Neural cell (in vitro differentiated cells): ENCODE measurements around the gene ANAPC10. TPM values are rescaled to one million over a fixed set of nuclear protein-coding genes. Genes with fewer than 3 reads are reported as not detected.

Experiments used
- H2AFZ ChIP-seq: fragments of 200-600, 300-800 bp; sonication (generic), shearing (Covaris generic); 2 replicates; pipeline ENCODE4 v1.6.0; 2014; ENCODE audit warnings: low read depth, mild to moderate bottlenecking, antibody characterized with exemption, low read length, moderate library complexity
- H3F3A ChIP-seq: fragments of 200-600 bp; shearing (Covaris generic); 2 replicates; pipeline ENCODE4 v1.6.1; 2016; ENCODE audit warnings: mild to moderate bottlenecking, moderate library complexity, mixed read lengths, antibody characterized with exemption, low read length; ENCODE audit not compliant: insufficient read depth, poor library complexity, severe bottlenecking
- H3K27ac ChIP-seq: fragments of 200-600, 300-800 bp; sonication (generic), shearing (Covaris generic); 2 replicates; pipeline ENCODE4 v1.5.1; 2014; ENCODE audit warnings: mild to moderate bottlenecking, low read length, moderate library complexity
- H3K27me3 ChIP-seq: fragments of 300-800, 200-600 bp; sonication (generic), shearing (Covaris generic); 2 replicates; pipeline ENCODE4 v1.6.0; 2014; ENCODE audit warnings: mild to moderate bottlenecking, low read depth, low read length, moderate library complexity; ENCODE audit not compliant: insufficient read depth
- H3K36me3 ChIP-seq: fragments of 300-800, 200-600 bp; sonication (generic), shearing (Covaris generic); 2 replicates; pipeline ENCODE4 v1.5.1; 2014; ENCODE audit warnings: mild to moderate bottlenecking, antibody characterized with exemption, low read length, moderate library complexity; ENCODE audit not compliant: insufficient read depth
- H3K4me2 ChIP-seq: fragments of 300-800, 200-600 bp; sonication (generic), shearing (Covaris generic); 2 replicates; pipeline ENCODE4 v1.6.0; 2014; ENCODE audit warnings: mild to moderate bottlenecking, low read length
- H3K4me3 ChIP-seq: fragments of 300-800, 200-600 bp; sonication (generic), shearing (Covaris generic); 2 replicates; pipeline ENCODE4 v1.5.1; 2014; ENCODE audit warnings: mild to moderate bottlenecking, low read length, moderate library complexity
- H3K79me2 ChIP-seq: fragments of 200-600 bp; shearing (Covaris generic); replicated peaks from 2 replicates; pipeline ENCODE4 v1.6.0; 2014; ENCODE audit warnings: mild to moderate bottlenecking, low read length, moderate library complexity; ENCODE audit not compliant: insufficient read depth
- H3K9ac ChIP-seq: fragments of 300-800, 200-600 bp; sonication (generic), shearing (Covaris generic); 2 replicates; pipeline ENCODE4 v1.6.1; 2016; ENCODE audit warnings: mild to moderate bottlenecking, low read length, mixed read lengths
- H3K9me2 ChIP-seq: fragments of 200-600 bp; shearing (Covaris generic); 2 replicates; pipeline ENCODE4 v1.6.1; 2016; ENCODE audit warnings: mild to moderate bottlenecking, low read length, mixed read lengths; ENCODE audit not compliant: insufficient read depth
- H3K9me3 ChIP-seq: fragments of 200-600, 300-800 bp; sonication (generic), shearing (Covaris generic); 2 replicates; pipeline ENCODE4 v1.6.1; 2016; ENCODE audit warnings: mild to moderate bottlenecking, mixed run types, low read length, moderate library complexity, mixed read lengths
- H4K20me1 ChIP-seq: fragments of 200-600 bp; shearing (Covaris generic); 2 replicates; pipeline ENCODE4 v1.6.1; 2016; ENCODE audit warnings: mild to moderate bottlenecking, mixed run types; ENCODE audit not compliant: insufficient read depth
- CTCF ChIP-seq: fragments of 450-650 bp; IDR thresholded peaks from 2 replicates; pipeline ENCODE4 v1.5.1; 2014; ENCODE audit warnings: antibody characterized with exemption, mild to moderate bottlenecking, moderate library complexity; ENCODE audit not compliant: poor library complexity, severe bottlenecking
- EP300 ChIP-seq: fragments of 450-650 bp; conservative IDR thresholded peaks from 2 replicates; pipeline ENCODE4 v1.6.1; 2014; ENCODE audit warnings: antibody characterized with exemption, mild to moderate bottlenecking, moderate library complexity; ENCODE audit not compliant: poor library complexity, severe bottlenecking
- EZH2 ChIP-seq: fragments of 200-600, 300-800 bp; shearing (Covaris generic), sonication (generic); IDR thresholded peaks from 2 replicates; pipeline ENCODE4 v1.6.1; 2014; ENCODE audit warnings: antibody characterized with exemption, low read length, borderline replicate concordance, mild to moderate bottlenecking; ENCODE audit not compliant: insufficient read depth, poor library complexity, severe bottlenecking
- MXI1 ChIP-seq: fragments of 450-650 bp; conservative IDR thresholded peaks from 2 replicates; pipeline ENCODE4 v1.6.1; 2014; ENCODE audit warnings: antibody characterized with exemption, mild to moderate bottlenecking; ENCODE audit not compliant: poor library complexity, severe bottlenecking
- POLR2AphosphoS5 ChIP-seq: IDR thresholded peaks from 2 replicates; pipeline ENCODE4 v1.6.1; 2012
- RAD21 ChIP-seq: fragments of 450-650 bp; conservative IDR thresholded peaks from 2 replicates; pipeline ENCODE4 v1.6.1; 2014; ENCODE audit warnings: antibody characterized with exemption, mild to moderate bottlenecking, moderate library complexity
- REST ChIP-seq: IDR thresholded peaks from 2 replicates; pipeline ENCODE4 v1.6.1; 2012; ENCODE audit warnings: borderline replicate concordance
- SMC3 ChIP-seq: fragments of 450-650 bp; conservative IDR thresholded peaks from 2 replicates; pipeline ENCODE4 v1.6.1; 2014; ENCODE audit warnings: antibody characterized with exemption, mild to moderate bottlenecking, moderate library complexity; ENCODE audit not compliant: poor library complexity
- TAF1 ChIP-seq: IDR thresholded peaks from 2 replicates; pipeline ENCODE4 v1.6.1; 2012; ENCODE audit warnings: low read depth
- polyA plus RNA-seq: library from polyadenylated mRNA; depleted of rRNA; stranded (reverse); fragments of >200 nt; gene quantifications from 2 replicates; pipeline ENCODE4 v1.2.3, GENCODE V29; 2014

Gene ANAPC10
- polyA plus RNA-seq, 1 donor from 2014 or later: 37.7 TPM

- Histone ChIP-seq H3K9ac (no peak overlapping the region), H3K79me2 (no peaks in the 10 kb centered on the region), H3K27ac (no peak overlapping the region), H3K4me3 (no peak overlapping the region), H3K36me3 (no peaks in the 10 kb centered on the region), H3K27me3 (no peaks in the 10 kb centered on the region), H3F3A (no peaks in the 10 kb centered on the region), H3K9me2 (no peaks in the 10 kb centered on the region), H4K20me1 (no peaks in the 10 kb centered on the region), H3K4me2 (no peak overlapping the region), H2AFZ (no peak overlapping the region), H3K9me3 (no peaks in the 10 kb centered on the region)
- TF ChIP-seq CTCF (no peak), EP300 (no peak), RAD21 (no peak), SMC3 (no peak), EZH2 (no peak), POLR2AphosphoS5 (no peak), MXI1 (no peak), TAF1 (no peak), REST (no peak)
Observed at GRCh38 chr4:144948421-144948820, 149.6 kb downstream of the ANAPC10 start.

- TF ChIP-seq TAF1 (no peak), RAD21 (no peak), REST (no peak), CTCF (no peak), EP300 (no peak), EZH2 (no peak), POLR2AphosphoS5 (no peak), MXI1 (no peak), SMC3 (no peak)
- H3K27me3 ChIP-seq: no peaks in the 10 kb centered on the region
- H3F3A ChIP-seq: no peaks in the 10 kb centered on the region
Observed at GRCh38 chr4:144948009-144948408, 150.0 kb downstream of the ANAPC10 start.

More at GRCh38 chr4:144948009-144948408, 150.0 kb downstream of the ANAPC10 start:
- no peaks in the 10 kb centered on the region for H3K79me2 ChIP-seq
- H3K9me3 ChIP-seq: no peaks in the 10 kb centered on the region
- no peak overlapping the region for H3K27ac ChIP-seq
- H4K20me1 ChIP-seq: no peaks in the 10 kb centered on the region
- no peaks in the 10 kb centered on the region for H3K9me2 ChIP-seq
- no peak overlapping the region for H2AFZ ChIP-seq
- no peaks in the 10 kb centered on the region for H3K36me3 ChIP-seq
- H3K4me3 ChIP-seq: no peak overlapping the region
- no peak overlapping the region for H3K9ac ChIP-seq
- H3K4me2 ChIP-seq: no peak overlapping the region
